Activated CD8-positive, alpha-beta T cell treated with anti-CD3 and anti-CD28 coated beads for 36 hours (primary cell): Measurements from ENCODE around the gene TLR9. TPM values are rescaled to one million over a fixed set of nuclear protein-coding genes. Genes with fewer than 3 reads are reported as not detected.

Source experiments
- ATAC-seq: fragments of 200-7000 bp; cut with Tn5 transposase; one replicate; pipeline ENCODE4 v1.10.0; 2021; ENCODE audit warnings: mild to moderate bottlenecking, moderate library complexity
- CTCF ChIA-PET: fragments of 350-600 bp; sonication (Branson Sonifier 250); formaldehyde crosslinking; loops from one replicate; lab custom pipeline; 2021; ENCODE audit warnings: antibody characterized with exemption; lab: Charles Lee
- POLR2A ChIA-PET: fragments of 350-600 bp; sonication (Branson Sonifier 250); formaldehyde crosslinking; loops from one replicate; lab custom pipeline; 2021; ENCODE audit warnings: antibody characterized with exemption; lab: Charles Lee
- DNase-seq: peaks from one replicate; pipeline ENCODE4 v3.0.0-alpha.2; 2020
- H3K27ac Mint-ChIP-seq: one replicate; pipeline ENCODE4 v1.8.0; 2021; ENCODE audit warnings: mild to moderate bottlenecking, mixed read lengths
- H3K27me3 Mint-ChIP-seq: one replicate; pipeline ENCODE4 v1.8.0; 2021; ENCODE audit warnings: mixed read lengths
- H3K36me3 Mint-ChIP-seq: one replicate; pipeline ENCODE4 v1.8.0; 2021; ENCODE audit warnings: low read depth, mixed read lengths
- H3K4me1 Mint-ChIP-seq: one replicate; pipeline ENCODE4 v1.8.0; 2021; ENCODE audit warnings: low read depth, mixed read lengths
- H3K4me3 Mint-ChIP-seq: one replicate; pipeline ENCODE4 v1.8.0; 2021; ENCODE audit warnings: mild to moderate bottlenecking, moderate library complexity, mixed read lengths
- H3K9me3 Mint-ChIP-seq: one replicate; pipeline ENCODE4 v1.8.0; 2021; ENCODE audit warnings: mixed read lengths
- CTCF ChIP-seq: fragments of 200-600 bp; IDR thresholded peaks from one replicate; pipeline ENCODE4 v1.8.0; 2022; ENCODE audit warnings: antibody characterized with exemption, mild to moderate bottlenecking
- intact Hi-C: fragments of 100-400 bp; cut with micrococcal nuclease; formaldehyde crosslinking; loops from one replicate; pipeline ENCODE4 v1.10.0; 2022
- total RNA-seq, 2 experiments: library from RNA; stranded (reverse); gene quantifications; one replicate each; pipeline ENCODE4 v1.2.3, GENCODE V29; 2021

TLR9 gene
- total RNA-seq, 2 experiments from 2014 or later = 2.0 TPM

- intact Hi-C loops = no loop called here
- TF ChIP-seq CTCF = no peak
- no peak overlapping the region for H3K4me3 Mint-ChIP-seq
- H3K27ac Mint-ChIP-seq = no peak overlapping the region
- ATAC-seq (no peak), DNase-seq (no peak)
- H3K4me1 Mint-ChIP-seq = peaks cover 24% of the 10 kb centered on the region
- H3K36me3 Mint-ChIP-seq = peaks cover 43% of the 10 kb centered on the region
- POLR2A ChIA-PET = interaction anchor here (1.2 kb wide), 1 partner anchor 11 kb away, joined by 3 read pairs; no protein-coding TSS in a partner anchor
- CTCF ChIA-PET = interaction anchor here (1.7 kb wide), 1 partner anchor 126 kb away, joined by 9 read pairs; no protein-coding TSS in a partner anchor
- no peaks in the 10 kb centered on the region for H3K9me3 Mint-ChIP-seq
- no peaks in the 10 kb centered on the region for H3K27me3 Mint-ChIP-seq
Measured at GRCh38 chr3:52213901-52214300, 11.5 kb downstream of the TLR9 start.

DNA sequence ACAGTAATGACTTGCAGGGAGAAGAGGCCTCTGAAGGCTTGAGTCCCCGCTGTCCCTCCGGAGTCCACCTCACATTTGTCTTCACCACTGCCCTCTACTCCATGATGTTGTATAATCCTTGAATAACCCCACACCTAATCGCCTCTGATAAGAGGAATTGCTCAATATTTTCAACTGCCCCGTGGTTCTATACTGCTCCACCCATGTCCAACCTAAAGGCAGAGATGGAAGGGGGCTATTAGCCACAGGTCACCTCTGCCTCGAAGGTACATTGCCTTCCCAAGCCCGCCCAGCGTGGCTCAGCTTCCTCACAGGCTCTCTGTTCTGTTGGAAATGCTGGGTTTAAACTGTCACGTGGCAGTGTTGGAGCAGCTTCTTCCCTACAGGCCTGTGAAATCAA, 12.4 kb downstream of the TLR9 start:
- Mint-ChIP-seq H3K9me3 (no peaks in the 10 kb centered on the region), H3K4me1 (peaks cover 16% of the 10 kb centered on the region), H3K27me3 (no peaks in the 10 kb centered on the region), H3K36me3 (peaks cover 47% of the 10 kb centered on the region), H3K4me3 (no peak overlapping the region), H3K27ac (no peak overlapping the region)
- POLR2A ChIA-PET = no interaction called here
- ATAC-seq (no peak), DNase-seq (no peak)
- intact Hi-C loops = no loop called here
- TF ChIP-seq CTCF = no peak
- CTCF ChIA-PET = interaction anchor here (0.6 to 6.7 kb wide), 2 partner anchors 7 to 126 kb away, joined by 3 to 39 read pairs; no protein-coding TSS in a partner anchor

GRCh38 chr3:52211268-52211891, 14.1 kb downstream of the TLR9 start:
- ATAC-seq (no peak), DNase-seq (no peak)
- no peak overlapping the region for H3K4me3 Mint-ChIP-seq
- H3K36me3 Mint-ChIP-seq = peaks cover 52% of the 10 kb centered on the region
- CTCF ChIA-PET = interaction anchor here (1.0 to 6.7 kb wide), 3 partner anchors 9 to 238 kb away, joined by 4 to 39 read pairs (median 4); partner anchors contain the start of gene ABHD14B
- H3K27me3 Mint-ChIP-seq = no peaks in the 10 kb centered on the region
- peaks cover under 1% of the 10 kb centered on the region for H3K4me1 Mint-ChIP-seq
- H3K27ac Mint-ChIP-seq = no peak overlapping the region
- no peak for TF ChIP-seq CTCF
- intact Hi-C loops = no loop called here
- no peaks in the 10 kb centered on the region for H3K9me3 Mint-ChIP-seq
- POLR2A ChIA-PET = no interaction called here

DNA sequence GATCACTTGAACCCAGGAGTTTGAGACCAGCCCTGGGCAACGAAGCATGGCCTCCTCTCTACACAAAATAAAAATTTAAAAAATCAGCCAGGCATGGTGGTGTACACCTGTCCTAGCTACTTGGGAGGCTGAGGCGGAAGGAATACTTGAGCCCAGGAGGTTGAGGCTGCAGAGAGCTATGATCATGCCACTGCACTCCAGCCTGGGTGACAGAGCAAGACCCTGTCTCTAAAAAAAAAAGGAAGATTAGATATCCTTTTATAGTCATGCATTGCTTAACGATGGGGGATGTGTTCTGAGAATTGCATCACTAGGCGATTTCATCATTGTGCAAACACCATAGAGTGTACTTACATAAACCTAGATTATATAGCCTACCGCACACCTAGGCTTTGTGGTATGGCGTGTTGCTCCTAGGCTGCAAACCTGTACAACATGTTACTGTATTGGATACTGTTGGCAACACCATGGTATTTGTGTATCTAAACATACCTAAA, 14.8 kb downstream of the TLR9 start:
- ATAC-seq (no peak), DNase-seq (no peak)
- H3K27ac Mint-ChIP-seq = no peak overlapping the region
- no peaks in the 10 kb centered on the region for H3K9me3 Mint-ChIP-seq
- H3K4me3 Mint-ChIP-seq = no peak overlapping the region
- H3K27me3 Mint-ChIP-seq = no peaks in the 10 kb centered on the region
- H3K4me1 Mint-ChIP-seq = peaks cover 3% of the 10 kb centered on the region
- peaks cover 56% of the 10 kb centered on the region for H3K36me3 Mint-ChIP-seq
- no peak for TF ChIP-seq CTCF
- CTCF ChIA-PET = interaction anchor here (1.0 to 6.7 kb wide), 4 partner anchors 10 to 237 kb away, joined by 4 to 39 read pairs (median 4); partner anchors contain the start of gene ABHD14B
- POLR2A ChIA-PET = no interaction called here
- intact Hi-C loops = no loop called here

DNA sequence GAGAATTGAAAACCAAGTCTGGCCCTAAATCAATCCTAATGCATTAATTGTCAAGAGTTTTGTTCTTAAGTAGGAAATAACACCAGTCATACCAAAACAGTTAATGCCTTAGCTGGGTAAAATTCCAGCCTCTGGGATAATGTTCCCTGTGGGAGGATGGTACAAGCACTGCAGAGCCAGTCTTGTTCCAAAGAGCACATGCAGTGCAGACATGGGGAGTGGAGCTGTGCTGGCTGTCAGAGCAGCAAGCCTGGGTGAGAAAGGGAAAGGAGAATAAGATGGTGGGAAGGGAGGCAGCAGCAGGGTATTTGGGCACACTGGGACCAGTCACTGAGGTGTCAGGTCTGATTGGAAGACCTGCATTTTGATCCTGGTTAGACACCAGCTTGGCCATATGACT, 15.4 kb downstream of the TLR9 start:
- peaks cover 55% of the 10 kb centered on the region for H3K36me3 Mint-ChIP-seq
- no peak for TF ChIP-seq CTCF
- ChIA-PET POLR2A (interaction anchor here (0.9 kb wide), 1 partner anchor 21 kb away, joined by 3 read pairs; no protein-coding TSS in a partner anchor), CTCF (interaction anchor here (1.0 to 6.7 kb wide), 3 partner anchors 10 to 143 kb away, joined by 4 to 39 read pairs (median 4); no protein-coding TSS in a partner anchor)
- DNase-seq = no peak
- intact Hi-C loops = no loop called here
- peaks cover 9% of the 10 kb centered on the region for H3K4me1 Mint-ChIP-seq
- H3K27me3 Mint-ChIP-seq = no peaks in the 10 kb centered on the region
- no peaks in the 10 kb centered on the region for H3K9me3 Mint-ChIP-seq
- H3K27ac Mint-ChIP-seq = no peak overlapping the region
- no peak for ATAC-seq
- H3K4me3 Mint-ChIP-seq = no peak overlapping the region
